DMS153 treated with DMSO at 0.1 percent for 48 hours (cell line): Measurements from ENCODE around the gene RPS15A.
A peak's percentile ranks its signal among the peaks of the same experiment; 100 is the strongest.

Experiments used
- DNase-seq: peaks from one replicate; lab custom pipeline; 2025; ENCODE audit not compliant: unreplicated experiment; lab: John Stamatoyannopoulos, UW

RPS15A gene

GRCh38 chr16:18789850-18790706 lies at the start of gene RPS15A:
Gene RPS15A (minus strand): TSS chr16:18790334. CDS start chr16:18789113, 1,221 bp downstream.
- DNase-seq, result peak; percentile 95

- no peak for DNase-seq
These were observed 49.4 kb upstream of the RPS15A start for GRCh38 chr16:18839555-18839954.

GRCh38 chr16:18836702-18837101 lies 46.6 kb upstream of the RPS15A start:
- DNase-seq, result no peak

- no peak for DNase-seq
These were observed 44.7 kb upstream of the RPS15A start for GRCh38 chr16:18834864-18835263.

- DNase-seq, result no peak
These were observed 43.8 kb upstream of the RPS15A start for GRCh38 chr16:18833707-18834505.

GRCh38 chr16:18832613-18833012 lies 42.5 kb upstream of the RPS15A start:
- DNase-seq, result no peak

GRCh38 chr16:18832006-18832405 lies 41.9 kb upstream of the RPS15A start:
- DNase-seq, result no peak

- no peak for DNase-seq
These were observed 39.1 kb upstream of the RPS15A start for GRCh38 chr16:18829251-18829650.

- DNase-seq, result no peak
These were observed 37.8 kb upstream of the RPS15A start for GRCh38 chr16:18827890-18828289.

- no peak for DNase-seq
These were observed 26.2 kb upstream of the RPS15A start for GRCh38 chr16:18816286-18816685.

- no peak for DNase-seq
These were observed 21.8 kb upstream of the RPS15A start for GRCh38 chr16:18811925-18812324.

GRCh38 chr16:18809165-18809564 lies 19.0 kb upstream of the RPS15A start:
- no peak for DNase-seq

GRCh38 chr16:18805257-18805773 lies 15.2 kb upstream of the RPS15A start:
- no peak for DNase-seq

GRCh38 chr16:18804540-18804939 lies 14.4 kb upstream of the RPS15A start:
- DNase-seq, result no peak

- DNase-seq, result no peak
These were observed 13.7 kb upstream of the RPS15A start for GRCh38 chr16:18803569-18804462.

- no peak for DNase-seq
These were observed 12.7 kb upstream of the RPS15A start for GRCh38 chr16:18802767-18803343.

- peak; percentile 98 for DNase-seq
These were observed 11.2 kb upstream of the RPS15A start, which contains the start of gene ARL6IP1 for GRCh38 chr16:18801145-18801972. Gene ARL6IP1 (minus strand): TSS chr16:18801549. CDS start chr16:18801466, 83 bp downstream.

GRCh38 chr16:18800775-18801144 lies 10.6 kb upstream of the RPS15A start:
- DNase-seq, result no peak

GRCh38 chr16:18800293-18800692 lies 10.2 kb upstream of the RPS15A start:
- DNase-seq, result no peak

GRCh38 chr16:18799500-18799899 lies 9.4 kb upstream of the RPS15A start:
- no peak for DNase-seq
